GM19468 (cell line): ENCODE measurements around the gene REEP3.
"Not testable (repeated sequence)": the region's sequence is repeated elsewhere in the genome, so short reads cannot be mapped to it uniquely, and the experiment has no call there.

Experiments used
- ATAC-seq: cut with Tn5 transposase; IDR thresholded peaks from one replicate; pipeline ENCODE4 v1.9.1; 2021; ENCODE audit warnings: mild to moderate bottlenecking, moderate library complexity, moderate number of reproducible peaks; ENCODE audit not compliant: unreplicated experiment; ENCODE audit errors: extremely low read depth

REEP3 gene

GRCh38 chr10:63543576-63543962, 22.4 kb downstream of the REEP3 start:
- no peak for ATAC-seq

GRCh38 chr10:63544418-63544817, 23.2 kb downstream of the REEP3 start:
- no peak for ATAC-seq

DNA sequence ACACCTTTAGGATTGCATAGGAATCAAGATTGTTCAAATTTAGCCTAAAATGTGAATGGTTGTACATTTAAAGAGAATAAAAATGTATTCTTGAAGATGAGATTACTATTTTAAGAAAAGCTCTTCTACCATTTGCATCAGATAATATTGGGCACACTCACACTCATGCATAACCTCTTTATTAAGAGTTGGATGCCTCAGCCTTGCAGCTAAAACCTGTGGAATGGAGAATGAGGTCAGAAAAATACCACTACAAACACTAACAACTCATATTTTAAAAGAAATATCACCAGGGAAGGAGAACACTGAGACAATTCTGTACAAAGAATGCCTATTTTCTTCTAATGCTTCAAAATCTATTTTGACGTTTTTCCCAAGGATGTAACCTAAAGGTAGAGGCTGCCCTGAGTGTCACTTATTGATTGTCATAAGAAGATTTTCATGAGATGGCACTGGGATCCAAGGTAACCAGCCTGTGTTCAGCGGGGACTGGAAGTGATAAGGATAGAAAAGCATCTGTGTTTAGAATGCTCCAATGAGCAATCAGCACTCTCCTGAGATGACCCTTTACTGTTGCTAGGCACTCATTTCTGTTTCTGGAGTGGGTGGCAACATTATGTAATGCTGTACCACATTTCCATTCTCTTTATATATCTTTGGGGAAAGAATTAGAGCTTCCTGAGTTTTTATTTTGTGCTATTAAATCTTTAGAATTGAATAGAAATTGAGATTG, 26.6 kb downstream of the REEP3 start:
- no peak for ATAC-seq

DNA sequence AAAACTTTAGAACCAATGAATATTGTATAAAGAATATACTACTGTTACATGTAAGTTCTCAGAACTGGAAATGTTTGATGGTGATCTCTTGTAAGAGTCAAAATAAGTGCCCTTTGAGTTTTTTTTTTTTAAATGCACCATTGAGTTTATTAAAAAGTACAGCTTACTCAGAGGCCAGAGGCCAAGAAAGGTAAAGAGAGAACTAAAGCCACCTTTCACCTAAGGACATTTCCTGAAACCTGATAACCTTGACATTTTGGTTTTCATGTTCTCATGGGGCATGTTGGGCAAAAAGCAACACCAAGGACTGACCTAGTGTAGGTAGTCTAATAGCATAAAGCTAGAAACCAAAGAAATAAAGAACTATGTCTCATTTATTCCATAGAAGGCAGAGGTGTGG, 27.7 kb downstream of the REEP3 start:
- ATAC-seq, result no peak

DNA sequence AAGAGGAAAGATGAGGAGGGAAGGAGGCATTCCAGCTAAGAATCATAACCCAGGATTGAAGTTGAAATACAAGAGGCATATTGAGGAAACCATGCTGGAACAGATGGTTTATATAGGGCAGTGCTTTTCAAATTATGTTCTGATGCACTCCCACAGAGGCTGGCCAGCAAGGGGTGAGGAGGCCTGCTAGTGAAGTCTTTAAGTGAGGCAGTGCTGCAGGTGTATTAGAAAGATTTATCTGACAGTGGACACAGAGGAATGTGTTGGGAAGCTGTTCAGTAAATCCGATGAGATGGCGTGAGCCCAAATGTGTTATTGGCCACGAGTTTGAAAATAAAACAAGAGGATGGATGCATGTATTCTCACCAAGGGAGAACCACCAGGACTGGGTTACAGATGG, 28.6 kb downstream of the REEP3 start:
- ATAC-seq, result no peak

DNA sequence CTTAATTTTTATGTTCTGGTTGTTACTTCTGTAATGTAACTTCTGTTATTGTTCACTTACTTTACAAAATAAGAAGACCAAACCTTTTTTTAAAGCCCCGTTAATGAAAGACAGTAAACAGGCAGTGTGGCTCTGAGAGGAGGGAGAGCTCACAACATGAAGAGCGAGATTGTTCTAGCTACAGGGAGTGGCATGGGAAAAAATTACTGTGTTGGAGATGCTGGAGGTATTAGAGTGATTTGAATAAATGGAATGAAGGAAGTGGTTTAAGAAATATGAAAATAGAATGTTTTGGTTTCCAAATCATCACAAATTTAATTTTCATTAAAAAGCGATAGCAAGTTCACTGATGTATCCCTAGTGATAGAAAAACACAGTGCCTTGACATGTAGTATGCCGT, 31.8 kb downstream of the REEP3 start:
- no peak for ATAC-seq

- ATAC-seq, result no peak
Measured at GRCh38 chr10:63553473-63553872, 32.3 kb downstream of the REEP3 start.

DNA sequence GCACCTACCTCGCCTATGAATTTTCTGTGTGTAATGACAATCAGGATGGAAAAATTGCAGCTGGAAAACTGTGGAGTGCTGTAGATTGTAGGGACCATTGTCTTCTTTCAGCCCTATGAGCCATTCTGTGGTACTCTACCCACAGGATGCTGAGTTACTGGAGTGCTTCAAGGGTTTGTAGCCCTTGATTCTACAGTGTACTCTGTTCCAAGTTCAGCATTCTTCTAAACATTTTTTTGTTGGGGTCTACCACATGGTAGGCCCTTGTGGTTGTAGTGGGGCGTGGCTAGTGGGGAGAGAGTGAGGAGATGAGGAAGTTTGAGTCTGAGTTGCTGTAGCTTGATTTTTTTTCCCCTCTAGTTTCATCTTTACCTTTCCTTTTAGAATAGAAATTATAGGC, 33.5 kb downstream of the REEP3 start:
- ATAC-seq, result peak; percentile 40

DNA sequence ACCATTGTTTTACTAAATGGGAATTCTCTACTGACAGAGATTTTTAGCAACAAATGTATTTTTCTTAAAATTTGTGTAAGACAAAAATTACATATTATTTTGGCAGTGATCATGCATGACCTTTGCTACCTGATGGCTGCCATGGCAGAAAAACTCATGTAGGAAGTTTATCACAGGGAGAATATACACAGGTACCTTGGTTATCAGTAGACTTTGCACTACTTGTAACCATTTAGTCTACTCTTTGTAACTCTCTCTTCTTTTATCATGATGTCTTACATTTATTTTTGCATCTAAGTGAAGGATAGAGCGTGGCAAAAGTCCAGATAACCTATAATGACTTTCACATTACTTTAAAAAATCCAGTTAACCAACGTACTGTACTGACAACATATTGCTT, 34.1 kb downstream of the REEP3 start:
- ATAC-seq, result no peak

DNA sequence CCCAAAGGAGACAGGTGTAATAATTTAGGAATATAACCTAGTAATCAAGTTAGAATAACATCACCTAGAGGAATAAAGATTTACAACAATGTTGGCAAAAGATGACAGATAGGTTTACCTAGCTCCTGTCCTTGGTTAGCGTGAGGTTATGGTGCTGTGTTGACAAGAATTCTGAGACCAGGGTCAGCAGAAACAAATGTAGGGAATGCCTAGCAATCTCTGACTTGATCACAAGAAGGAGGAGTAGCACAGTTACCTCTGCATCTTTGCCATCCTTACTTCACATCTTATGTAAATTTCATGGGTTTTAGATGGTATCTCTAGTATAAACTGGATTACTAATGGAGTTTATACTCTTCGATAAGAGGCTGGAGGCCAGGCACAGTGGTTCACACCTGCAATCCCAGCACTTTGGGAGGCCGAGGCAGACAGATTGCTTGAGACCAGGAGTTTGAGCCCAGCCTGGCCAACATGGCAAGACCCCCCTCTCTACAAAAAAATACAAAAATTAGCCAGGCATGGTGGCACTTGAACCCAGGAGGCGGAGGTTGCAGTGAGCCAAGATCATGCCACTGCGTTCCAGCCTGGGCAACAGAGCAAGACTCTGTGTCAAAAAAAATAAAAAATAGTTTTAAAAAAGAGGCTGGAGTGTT, 37.1 kb downstream of the REEP3 start:
- ATAC-seq, result no peak

DNA sequence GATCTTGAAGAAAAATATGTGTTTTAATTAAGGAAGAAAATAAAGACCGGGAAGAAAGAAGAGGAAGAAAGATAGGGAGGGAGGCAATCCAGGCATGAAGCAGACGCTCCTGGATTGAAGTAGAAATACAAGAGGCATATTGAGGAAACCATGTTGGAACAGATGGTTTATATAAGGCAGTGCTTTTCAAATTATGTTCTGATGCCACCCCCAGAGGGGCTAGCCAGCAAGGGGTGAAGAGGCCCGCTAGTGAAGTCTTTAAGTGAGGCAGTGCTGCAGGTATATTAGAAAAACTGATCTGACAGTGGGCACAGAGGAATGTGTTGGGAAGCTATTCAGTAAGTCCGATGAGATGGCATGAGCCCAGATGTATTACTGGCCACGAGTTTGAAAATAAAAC, 40.1 kb downstream of the REEP3 start:
- ATAC-seq, result no peak

DNA sequence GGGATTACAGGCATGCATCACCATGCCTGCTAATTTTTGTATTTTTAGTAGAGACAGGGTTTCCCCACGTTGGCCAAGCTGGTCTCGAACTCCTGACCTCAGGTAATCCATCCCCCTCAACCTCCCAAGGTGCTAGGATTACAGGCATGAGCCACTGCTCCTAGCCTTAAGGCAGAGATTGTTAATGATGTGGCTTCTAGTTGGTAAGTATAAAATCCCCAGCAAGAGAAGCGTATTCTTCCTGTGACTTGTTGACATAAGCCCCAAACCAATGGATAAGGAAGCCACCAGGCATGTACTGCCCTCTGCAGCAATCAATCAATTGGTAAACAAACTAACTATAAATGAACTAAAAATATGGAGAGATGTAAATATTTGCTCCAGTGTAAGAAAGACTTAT, 41.2 kb downstream of the REEP3 start:
- no peak for ATAC-seq

DNA sequence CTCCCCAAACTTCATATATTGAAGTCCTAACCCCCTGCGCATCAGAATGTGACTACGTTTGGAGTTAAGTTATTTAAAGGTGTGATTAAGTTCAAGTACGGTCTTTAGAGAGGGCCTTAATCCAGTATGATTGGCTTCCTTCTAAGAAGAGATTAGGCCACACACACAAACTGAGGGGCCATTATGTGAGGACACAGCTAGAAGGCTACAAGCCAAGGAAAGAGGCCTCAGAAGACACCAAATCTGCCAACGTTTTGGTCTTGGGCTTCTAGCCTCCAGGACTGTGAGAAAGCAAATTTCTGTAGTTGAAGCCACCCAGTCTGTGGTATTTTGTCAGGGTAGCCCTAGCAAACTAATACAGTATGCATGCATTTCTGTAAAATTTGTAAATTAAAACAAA, 41.7 kb downstream of the REEP3 start:
- no peak for ATAC-seq

GRCh38 chr10:63563623-63564022, 42.4 kb downstream of the REEP3 start:
- ATAC-seq, result no peak

GRCh38 chr10:63564731-63565130, 43.5 kb downstream of the REEP3 start:
- ATAC-seq, result not testable (repeated sequence)

GRCh38 chr10:63573068-63573697, 52.0 kb downstream of the REEP3 start:
- ATAC-seq, result no peak

DNA sequence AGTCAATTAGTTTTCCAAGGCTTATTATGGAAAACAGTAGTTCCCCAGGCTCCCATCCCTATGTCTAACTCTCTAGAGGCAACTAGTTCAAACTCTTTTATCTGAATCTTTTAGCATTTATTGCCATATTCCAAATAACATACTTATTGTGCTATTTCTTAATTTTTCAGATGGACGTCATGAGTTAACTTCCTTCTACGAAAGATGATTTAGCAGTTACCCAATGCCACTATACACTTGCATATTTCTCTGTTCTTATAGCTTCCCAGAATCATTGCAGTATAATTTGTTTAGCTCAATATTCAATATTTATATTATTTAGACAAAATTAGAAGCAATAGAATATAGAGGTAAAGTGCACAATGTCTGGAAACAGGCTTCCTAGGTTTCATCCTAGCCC, 52.8 kb downstream of the REEP3 start:
- ATAC-seq, result no peak

GRCh38 chr10:63576501-63576900, 55.3 kb downstream of the REEP3 start:
- ATAC-seq, result no peak

DNA sequence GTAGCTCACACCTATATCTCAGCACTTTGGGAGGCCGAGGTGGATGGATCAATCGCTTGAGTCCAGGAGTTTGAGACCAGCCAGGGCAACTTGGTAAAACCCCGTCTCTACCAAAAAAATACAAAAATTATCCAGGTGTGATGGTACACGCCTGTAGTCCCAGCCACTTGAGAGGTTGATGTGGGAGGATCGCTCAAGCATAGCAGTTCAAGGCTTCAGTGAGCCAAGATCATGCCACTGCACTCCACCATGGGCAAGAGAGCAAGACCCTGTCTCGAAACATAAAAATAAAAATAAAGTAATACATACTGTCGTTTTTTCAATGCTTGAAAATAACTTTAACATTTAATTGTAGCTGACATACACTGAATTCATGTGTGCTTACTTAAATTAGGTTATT, 57.3 kb downstream of the REEP3 start:
- ATAC-seq, result no peak

DNA sequence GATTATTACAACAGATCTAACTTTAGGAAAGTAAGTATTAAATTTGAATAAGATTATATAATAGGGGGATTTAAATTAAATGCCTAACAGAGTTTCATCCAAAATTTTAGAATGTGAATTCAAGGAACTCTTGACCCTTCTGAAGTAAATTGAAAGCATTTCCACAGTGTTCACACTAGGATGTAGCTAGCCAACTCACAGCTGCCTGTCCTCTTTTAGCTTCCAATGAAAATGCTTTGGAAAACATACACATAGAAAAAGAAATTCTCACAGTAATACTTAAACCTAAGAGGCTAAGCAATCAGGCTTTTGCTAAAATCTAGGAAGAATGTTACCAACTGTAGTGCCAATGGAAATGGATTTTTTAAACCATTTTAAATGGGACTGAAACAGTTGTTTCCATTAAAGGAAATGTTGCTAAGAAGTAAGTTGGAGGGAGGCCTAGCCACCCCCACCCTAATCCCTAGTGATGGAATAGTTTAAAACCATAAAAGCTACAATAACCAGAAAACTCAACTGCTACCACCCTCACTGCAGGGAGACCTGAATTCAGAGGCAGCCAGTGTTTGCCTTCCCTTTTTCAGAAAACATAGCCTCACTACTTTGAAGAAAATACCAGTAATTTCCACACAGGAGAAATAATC, 58.3 kb downstream of the REEP3 start:
- ATAC-seq, result no peak

DNA sequence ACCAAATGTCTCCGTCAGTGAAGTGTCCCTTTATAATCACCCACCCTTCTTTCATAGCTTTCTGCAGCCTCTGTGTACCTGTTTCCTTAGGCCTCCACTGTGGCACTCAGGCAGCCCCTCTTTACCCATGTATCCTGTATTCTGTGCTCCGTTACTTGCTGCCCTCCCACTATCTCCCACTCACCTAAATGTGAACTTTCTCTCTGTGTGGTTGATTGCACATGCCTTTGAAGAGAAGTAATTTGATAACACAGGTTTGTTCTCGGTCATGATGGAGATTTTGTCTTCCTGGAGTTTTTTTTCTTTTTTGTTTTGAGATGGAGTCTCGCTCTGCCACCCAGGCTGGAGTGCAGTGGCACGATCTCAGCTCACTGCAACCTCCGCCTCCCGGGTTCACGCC, 61.5 kb downstream of the REEP3 start:
- no peak for ATAC-seq
